Measurements from ENCODE around the gene PPP1CA.

DNA sequence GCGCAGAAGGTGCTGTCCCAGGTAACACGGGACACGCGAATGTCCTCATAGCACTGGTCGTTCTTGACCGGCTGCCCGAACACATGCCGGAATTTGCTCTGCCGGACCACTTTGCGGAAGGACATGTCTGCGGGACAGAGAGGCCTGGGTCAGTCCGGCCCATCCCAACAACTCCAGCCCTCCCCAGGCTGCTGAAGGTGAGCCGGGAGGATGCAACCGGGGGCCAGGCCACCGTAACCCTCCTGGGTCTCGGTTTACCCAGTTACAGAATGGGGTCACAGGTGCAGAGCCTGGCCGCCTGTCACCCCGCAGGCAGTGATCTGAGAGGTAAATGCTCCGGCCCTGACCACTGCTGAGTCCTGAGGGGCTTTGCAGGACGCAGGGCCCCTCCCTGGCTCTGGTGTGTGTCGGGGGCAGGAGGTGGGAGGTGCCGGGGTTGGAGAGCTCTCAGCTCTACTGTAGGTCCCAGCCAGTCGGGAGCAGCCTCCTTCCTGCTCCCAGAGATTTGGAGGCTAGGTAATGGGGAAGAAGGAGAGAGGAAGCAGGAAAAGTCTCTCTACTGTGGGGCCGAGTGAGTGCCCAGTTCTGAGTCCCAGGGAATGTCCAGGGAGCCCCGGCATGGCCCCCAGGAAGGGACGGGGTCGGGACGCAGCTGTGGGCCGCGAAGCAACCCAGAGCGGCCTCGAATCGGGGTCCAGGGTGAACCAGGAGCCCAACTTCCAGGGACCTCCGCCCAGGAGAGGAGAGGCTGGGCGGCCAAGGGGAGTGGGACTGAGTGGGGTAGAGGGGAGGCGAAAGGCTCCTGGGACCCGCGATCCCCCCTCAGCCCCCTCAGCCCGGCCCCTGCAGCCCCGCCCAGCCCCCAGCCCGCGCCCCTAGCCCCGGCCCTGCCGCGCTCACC is 41.1 kb upstream of the PPP1CA start:
- TF ChIP-seq EZH2 (IDR thresholded peaks at IDR 0.05; ENCODE audit: insufficient read depth, poor library complexity, severe bottlenecking) (no peak), EZH2phosphoT487 (IDR thresholded peaks at IDR 0.05; ENCODE audit: insufficient read depth, low read depth) (no peak)
